Measurements from ENCODE around the gene PLEKHA6. TPM values are rescaled to one million over a fixed set of nuclear protein-coding genes. Genes with fewer than 3 reads are reported as not detected.

The PLEKHA6 gene
- total RNA-seq, 1 donor from 2014 or later: 0.21 TPM

GRCh38 chr1:204288021-204288588 is 71.6 kb downstream of the PLEKHA6 start:
- no peak overlapping the region for H3K27ac Mint-ChIP-seq
- H3K27me3 Mint-ChIP-seq (ENCODE audit: insufficient read depth): peaks cover 29% of the 10 kb centered on the region
- DNase-seq (ENCODE audit: low spot score): no peak
- H3K4me3 Mint-ChIP-seq: no peak overlapping the region
- no peaks in the 10 kb centered on the region for H3K9me3 Mint-ChIP-seq
- peaks cover 17% of the 10 kb centered on the region for H3K4me1 Mint-ChIP-seq (ENCODE audit: low read depth)
- intact Hi-C loops (cut with micrococcal nuclease): no loop called here
- H3K36me3 Mint-ChIP-seq (ENCODE audit: low read depth): no peaks in the 10 kb centered on the region

DNA sequence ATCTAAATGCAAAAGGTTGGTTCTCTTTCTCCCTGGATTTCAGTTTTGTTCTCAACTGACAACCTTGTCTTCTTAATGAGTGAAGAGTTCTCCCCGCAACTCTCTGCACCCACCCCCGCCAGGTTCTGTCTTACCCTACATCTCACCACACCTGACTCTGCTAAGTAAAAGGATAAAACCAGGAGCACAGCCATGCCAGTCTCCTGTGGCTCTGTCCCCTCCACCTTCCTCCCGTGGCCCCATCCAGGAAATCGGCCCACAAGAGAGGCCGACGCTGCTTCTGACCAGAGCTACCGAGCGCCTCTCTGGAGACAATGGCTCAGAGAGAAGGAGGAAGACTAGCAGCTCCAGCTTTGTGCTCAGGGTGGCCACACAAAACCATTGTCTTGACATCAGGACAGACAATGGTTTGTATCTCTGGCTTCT is 72.2 kb downstream of the PLEKHA6 start:
- Mint-ChIP-seq H3K4me3 (no peak overlapping the region), H3K27me3 (ENCODE audit: insufficient read depth) (peaks cover 29% of the 10 kb centered on the region), H3K9me3 (no peaks in the 10 kb centered on the region), H3K27ac (no peak overlapping the region), H3K36me3 (ENCODE audit: low read depth) (no peaks in the 10 kb centered on the region), H3K4me1 (ENCODE audit: low read depth) (peaks cover 17% of the 10 kb centered on the region)
- intact Hi-C loops (cut with micrococcal nuclease): loop anchor here (1.0 to 2.0 kb wide), 2 partner anchors 37 to 76 kb away; no protein-coding TSS in a partner anchor
- no peak for DNase-seq (ENCODE audit: low spot score)

DNA sequence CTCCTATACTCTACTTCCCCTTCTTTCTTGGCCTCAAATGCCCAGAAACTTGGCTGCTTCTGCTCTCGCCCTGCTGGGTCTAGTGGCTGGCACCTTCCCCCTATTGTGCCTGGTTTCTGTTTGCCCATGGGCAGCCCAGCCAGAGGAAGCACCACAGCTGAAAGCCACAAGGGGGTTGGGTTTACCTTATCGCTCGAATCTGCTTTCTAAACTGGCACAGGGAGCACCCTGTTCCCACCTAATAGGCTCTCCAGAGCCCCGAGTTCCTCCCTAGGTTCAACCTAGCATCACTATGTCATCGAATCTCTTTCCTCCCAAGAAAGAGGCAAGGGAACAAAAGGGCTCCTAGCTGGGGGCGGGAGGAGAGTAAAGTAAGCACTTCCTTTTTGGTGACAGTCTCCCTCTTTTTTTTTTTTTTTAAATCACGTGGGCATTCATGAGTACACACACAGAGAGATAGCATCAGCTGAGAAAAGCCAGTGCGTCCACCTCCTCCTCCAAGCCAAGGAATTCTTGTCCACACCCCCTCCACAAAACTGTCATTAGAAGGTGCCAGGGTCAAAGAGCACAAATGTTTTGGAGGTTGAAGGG is 72.8 kb downstream of the PLEKHA6 start:
- H3K9me3 Mint-ChIP-seq: no peaks in the 10 kb centered on the region
- H3K27ac Mint-ChIP-seq: peak overlapping the region; percentile 57
- H3K27me3 Mint-ChIP-seq (ENCODE audit: insufficient read depth): peaks cover 29% of the 10 kb centered on the region
- H3K36me3 Mint-ChIP-seq (ENCODE audit: low read depth): no peaks in the 10 kb centered on the region
- intact Hi-C loops (cut with micrococcal nuclease): loop anchor here (1.0 to 2.0 kb wide), 2 partner anchors 38 to 76 kb away; no protein-coding TSS in a partner anchor
- H3K4me1 Mint-ChIP-seq (ENCODE audit: low read depth): peaks cover 17% of the 10 kb centered on the region
- H3K4me3 Mint-ChIP-seq: peak overlapping the region; percentile 66
- no peak for DNase-seq (ENCODE audit: low spot score)

- Mint-ChIP-seq H3K27me3 (ENCODE audit: insufficient read depth) (peaks cover 29% of the 10 kb centered on the region), H3K36me3 (ENCODE audit: low read depth) (no peaks in the 10 kb centered on the region), H3K27ac (no peak overlapping the region), H3K9me3 (no peaks in the 10 kb centered on the region), H3K4me1 (ENCODE audit: low read depth) (peaks cover 17% of the 10 kb centered on the region), H3K4me3 (no peak overlapping the region)
- no peak for DNase-seq (ENCODE audit: low spot score)
- intact Hi-C loops (cut with micrococcal nuclease): loop anchor here (2.0 kb wide), 1 partner anchor 38 kb away; no protein-coding TSS in a partner anchor
These were observed 73.4 kb downstream of the PLEKHA6 start for GRCh38 chr1:204286315-204286714.

DNA sequence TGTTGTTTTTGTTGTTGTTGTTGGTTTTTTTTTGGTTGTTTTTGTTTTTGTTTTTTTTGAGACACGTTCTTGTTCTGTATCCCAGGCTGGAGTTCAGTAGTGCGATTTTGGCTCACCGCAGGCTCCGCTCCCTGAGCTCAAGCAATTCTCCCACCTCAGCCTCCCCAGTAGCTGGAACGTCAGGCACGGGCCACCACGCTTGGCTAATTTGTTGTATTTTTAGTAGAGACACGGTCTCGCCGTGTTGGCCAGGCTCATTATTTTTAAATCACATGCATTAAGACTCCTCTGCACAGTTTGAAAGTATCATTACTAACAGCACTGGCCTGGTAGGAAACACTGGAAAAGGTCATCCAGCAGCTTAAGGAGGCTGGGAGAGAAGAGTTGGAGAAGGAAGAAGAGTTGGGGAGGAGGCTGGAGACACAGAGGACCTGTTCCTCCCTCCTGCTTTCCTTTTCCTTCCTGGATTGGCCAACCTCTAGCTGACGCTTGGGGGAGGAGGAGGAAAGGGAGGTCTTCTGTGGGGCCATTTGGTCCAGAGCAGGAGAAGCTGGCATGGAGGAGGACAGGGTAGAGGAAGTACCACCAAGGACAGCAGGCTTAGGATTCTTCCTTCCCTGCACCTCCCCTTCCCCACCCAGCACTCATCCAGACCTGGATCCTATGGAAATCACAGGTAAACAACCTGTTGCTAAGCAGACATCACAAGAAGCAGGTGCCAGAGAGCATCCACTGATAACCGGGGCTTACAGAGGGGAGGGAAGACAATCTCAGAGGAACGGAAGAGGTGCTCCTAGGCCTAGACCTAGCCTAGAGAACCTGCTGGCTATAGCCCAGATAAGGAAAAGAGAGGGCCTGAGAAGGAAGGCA is 74.1 kb downstream of the PLEKHA6 start:
- H3K27me3 Mint-ChIP-seq (ENCODE audit: insufficient read depth): peaks cover 30% of the 10 kb centered on the region
- no peaks in the 10 kb centered on the region for H3K9me3 Mint-ChIP-seq
- no peak overlapping the region for H3K4me3 Mint-ChIP-seq
- H3K36me3 Mint-ChIP-seq (ENCODE audit: low read depth): no peaks in the 10 kb centered on the region
- intact Hi-C loops (cut with micrococcal nuclease): loop anchor here (2.0 kb wide), 1 partner anchor 39 kb away; no protein-coding TSS in a partner anchor
- DNase-seq (ENCODE audit: low spot score): no peak
- peaks cover 17% of the 10 kb centered on the region for H3K4me1 Mint-ChIP-seq (ENCODE audit: low read depth)
- H3K27ac Mint-ChIP-seq: no peak overlapping the region

DNA sequence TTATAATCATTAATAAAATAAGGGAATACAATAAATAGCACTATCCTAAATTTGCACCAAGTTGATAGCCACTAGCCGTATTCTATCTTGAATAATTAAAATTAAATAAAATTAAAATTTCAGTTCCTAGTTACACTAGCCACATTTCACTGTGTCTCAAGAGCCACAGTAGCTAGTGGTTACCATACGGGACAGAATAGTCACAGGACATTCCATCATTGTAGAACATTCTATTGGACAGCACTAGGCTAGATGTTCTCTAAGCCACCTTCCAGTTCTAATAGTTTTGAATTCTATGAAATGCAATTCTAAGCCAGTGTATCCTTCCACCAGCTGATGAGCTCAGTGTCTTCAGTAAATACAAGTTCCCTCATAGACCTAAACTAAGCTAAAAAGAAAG is 74.8 kb downstream of the PLEKHA6 start:
- Mint-ChIP-seq H3K36me3 (ENCODE audit: low read depth) (no peaks in the 10 kb centered on the region), H3K27me3 (ENCODE audit: insufficient read depth) (peaks cover 26% of the 10 kb centered on the region), H3K4me3 (no peak overlapping the region), H3K27ac (no peak overlapping the region), H3K4me1 (ENCODE audit: low read depth) (peaks cover 17% of the 10 kb centered on the region), H3K9me3 (no peaks in the 10 kb centered on the region)
- intact Hi-C loops (cut with micrococcal nuclease): no loop called here
- no peak for DNase-seq (ENCODE audit: low spot score)

GRCh38 chr1:204283711-204284651 is 75.7 kb downstream of the PLEKHA6 start:
- H3K27ac Mint-ChIP-seq: no peak overlapping the region
- no peak overlapping the region for H3K4me3 Mint-ChIP-seq
- intact Hi-C loops (cut with micrococcal nuclease): no loop called here
- DNase-seq (ENCODE audit: low spot score): no peak
- H3K9me3 Mint-ChIP-seq: no peaks in the 10 kb centered on the region
- peaks cover 17% of the 10 kb centered on the region for H3K4me1 Mint-ChIP-seq (ENCODE audit: low read depth)
- peaks cover 25% of the 10 kb centered on the region for H3K27me3 Mint-ChIP-seq (ENCODE audit: insufficient read depth)
- no peaks in the 10 kb centered on the region for H3K36me3 Mint-ChIP-seq (ENCODE audit: low read depth)

DNA sequence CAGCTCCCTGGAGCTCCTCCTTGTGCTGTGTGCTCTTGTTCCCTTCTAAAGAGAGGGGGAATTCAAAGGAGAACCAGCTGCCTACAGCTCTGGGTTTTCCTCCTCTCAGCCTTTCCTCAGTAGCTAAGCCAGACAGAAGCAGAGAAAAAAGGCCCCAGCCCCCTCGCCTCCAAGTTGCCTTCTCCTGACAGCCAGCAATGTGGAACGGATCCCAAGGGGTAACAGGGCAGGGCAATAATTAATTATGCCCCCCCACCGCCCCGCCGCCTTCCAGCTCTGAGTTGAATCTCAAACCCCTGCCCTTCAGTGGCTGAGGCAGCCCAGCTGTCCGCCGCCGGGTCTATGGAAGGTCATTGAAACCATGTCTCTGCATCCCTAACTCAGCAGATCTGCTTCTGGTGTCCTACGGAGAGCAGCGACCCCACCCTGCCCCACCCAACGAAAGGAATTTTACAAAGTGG is 76.9 kb downstream of the PLEKHA6 start:
- H3K27me3 Mint-ChIP-seq (ENCODE audit: insufficient read depth): peaks cover 22% of the 10 kb centered on the region
- H3K36me3 Mint-ChIP-seq (ENCODE audit: low read depth): no peaks in the 10 kb centered on the region
- intact Hi-C loops (cut with micrococcal nuclease): no loop called here
- no peak for DNase-seq (ENCODE audit: low spot score)
- no peak overlapping the region for H3K27ac Mint-ChIP-seq
- no peaks in the 10 kb centered on the region for H3K9me3 Mint-ChIP-seq
- no peak overlapping the region for H3K4me3 Mint-ChIP-seq
- peaks cover 13% of the 10 kb centered on the region for H3K4me1 Mint-ChIP-seq (ENCODE audit: low read depth)

GRCh38 chr1:204280099-204280961 is 79.4 kb downstream of the PLEKHA6 start:
- Mint-ChIP-seq H3K36me3 (ENCODE audit: low read depth) (no peaks in the 10 kb centered on the region), H3K4me3 (no peak overlapping the region), H3K27ac (no peak overlapping the region), H3K4me1 (ENCODE audit: low read depth) (no peaks in the 10 kb centered on the region), H3K27me3 (ENCODE audit: insufficient read depth) (peaks cover 21% of the 10 kb centered on the region), H3K9me3 (no peaks in the 10 kb centered on the region)
- intact Hi-C loops (cut with micrococcal nuclease): no loop called here
- no peak for DNase-seq (ENCODE audit: low spot score)

DNA sequence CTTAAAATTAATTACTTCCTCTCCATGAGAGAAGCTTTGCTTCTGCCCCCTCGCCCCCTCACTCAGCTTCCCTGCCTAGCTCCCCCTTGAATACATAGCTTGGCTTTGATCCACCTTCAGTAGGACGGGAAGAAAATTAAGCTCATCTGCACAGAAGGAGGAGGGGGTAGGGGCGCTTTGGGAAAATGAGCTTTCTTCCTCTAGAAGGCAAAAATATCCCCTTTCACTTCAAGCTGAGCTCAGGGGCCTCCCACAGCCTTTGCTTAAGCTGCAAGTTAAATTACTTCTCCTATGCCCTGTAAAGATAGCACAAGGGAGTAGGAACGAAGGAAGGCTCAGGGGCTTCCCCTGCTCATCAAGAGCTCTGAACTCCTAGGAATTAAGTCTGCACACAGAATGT is 80.8 kb downstream of the PLEKHA6 start:
- H3K9me3 Mint-ChIP-seq: no peaks in the 10 kb centered on the region
- H3K4me3 Mint-ChIP-seq: no peak overlapping the region
- no peaks in the 10 kb centered on the region for H3K36me3 Mint-ChIP-seq (ENCODE audit: low read depth)
- no peaks in the 10 kb centered on the region for H3K4me1 Mint-ChIP-seq (ENCODE audit: low read depth)
- intact Hi-C loops (cut with micrococcal nuclease): no loop called here
- no peak overlapping the region for H3K27ac Mint-ChIP-seq
- peaks cover 19% of the 10 kb centered on the region for H3K27me3 Mint-ChIP-seq (ENCODE audit: insufficient read depth)
- no peak for DNase-seq (ENCODE audit: low spot score)

DNA sequence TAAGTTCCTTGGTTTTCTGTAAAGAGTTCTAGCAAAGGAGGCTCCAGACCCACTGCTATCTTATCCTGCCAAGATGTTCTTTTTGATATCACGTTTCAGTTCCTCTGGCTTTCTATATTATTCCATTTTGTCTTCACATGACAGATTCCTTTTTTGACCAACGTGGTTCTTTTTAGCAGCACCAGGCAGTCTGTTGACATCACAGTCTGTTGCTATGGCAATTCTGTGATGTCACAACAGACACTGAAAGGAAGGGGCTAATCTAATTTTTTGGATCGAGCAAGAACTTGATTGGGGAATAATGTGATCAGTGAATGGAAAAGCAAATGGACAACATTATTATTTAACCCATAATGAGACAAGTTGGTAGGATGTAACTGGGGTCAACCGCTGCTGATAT is 81.5 kb downstream of the PLEKHA6 start:
- intact Hi-C loops (cut with micrococcal nuclease): no loop called here
- H3K4me1 Mint-ChIP-seq (ENCODE audit: low read depth): no peaks in the 10 kb centered on the region
- H3K36me3 Mint-ChIP-seq (ENCODE audit: low read depth): no peaks in the 10 kb centered on the region
- H3K27ac Mint-ChIP-seq: no peak overlapping the region
- DNase-seq (ENCODE audit: low spot score): no peak
- no peak overlapping the region for H3K4me3 Mint-ChIP-seq
- H3K9me3 Mint-ChIP-seq: no peaks in the 10 kb centered on the region
- peaks cover 19% of the 10 kb centered on the region for H3K27me3 Mint-ChIP-seq (ENCODE audit: insufficient read depth)
